ENCODE measurements around the gene KCNJ5.

GRCh38 chr11:128897826-128898225 lies 6.7 kb downstream of the KCNJ5 start:
- TF ChIP-seq CTCF (IDR thresholded peaks at IDR 0.05): no peak
- TF ChIP-seq POLR2A (IDR thresholded peaks at IDR 0.05): no peak

All from tibial nerve (tissue), 3 donors.